K562 (cell line): Measurements from ENCODE around the gene TMEFF1. TPM values are rescaled to one million over a fixed set of nuclear protein-coding genes. Genes with fewer than 3 reads are reported as not detected.

Experiments
- ATAC-seq: fragments of 200-7000 bp; cut with Tn5 transposase; 3 replicates; pipeline ENCODE4 v1.9.1; 2020; ENCODE audit warnings: moderate library complexity
- BruUV-seq: library from RNA; stranded (reverse); fragments of 400-500 nt; replicated peaks from 2 replicates; lab custom pipeline; 2021; lab: Mats Ljungman, UMichigan
- CTCF ChIA-PET: fragments of 300-600 bp; formaldehyde crosslinking; extraction: SDS; loops from one replicate; lab custom pipeline; 2021; ENCODE audit warnings: low intra/inter-chr PET ratio; lab: Yijun Ruan, JAX
- POLR2A ChIA-PET: fragments of 300-600, 350-650 bp; sonication (Branson Sonifier 250); formaldehyde crosslinking; extraction: SDS; loops from one replicate; lab custom pipeline; 2021; ENCODE audit warnings: antibody characterized with exemption, inconsistent platforms; lab: Yijun Ruan, JAX
- DNase-seq, 4 experiments: peaks; one replicate each; pipeline versions ENCODE4 v3.0.0 to v3.0.0-alpha.2; 2011 to 2018; ENCODE audit warnings: low spot score in 3 of 4, mixed read lengths in 3 of 4; ENCODE audit errors: extremely low read depth in 1 of 4
- FAIRE-seq: peaks from 2 replicates; lab custom pipeline; 2011; peaks lifted over from hg19 to GRCh38; lab: Jason Lieb, UNC
- H2AFZ ChIP-seq: 2 replicates; pipeline ENCODE4 v1.6.0; 2011; ENCODE audit warnings: low read depth, low read length, control low read depth, inconsistent platforms
- H3K27ac ChIP-seq: fragments of 200-600 bp; 3 replicates; pipeline ENCODE4 v1.8.0; 2011; ENCODE audit warnings: low read depth, mild to moderate bottlenecking, control low read depth, inconsistent platforms, low read length, moderate library complexity, mixed read lengths; ENCODE audit errors: extremely low read depth
- H3K27me3 ChIP-seq, 2 experiments: fragments of 300-600 bp in 1 of 2; 2 replicates in 1 of 2; 3 replicates in 1 of 2; pipeline versions ENCODE4 v1.6.0 to v1.8.0; 2011; ENCODE audit warnings: inconsistent platforms in 2 of 2, low read length in 2 of 2, mild to moderate bottlenecking in 1 of 2, mixed read lengths in 1 of 2, moderate library complexity in 1 of 2; ENCODE audit not compliant: control insufficient read depth in 2 of 2, insufficient read depth in 2 of 2
- H3K36me3 ChIP-seq: fragments of 300-600 bp; 3 replicates; pipeline ENCODE4 v1.8.0; 2011; ENCODE audit warnings: mild to moderate bottlenecking, low read length, inconsistent platforms; ENCODE audit not compliant: control insufficient read depth, insufficient read depth
- H3K4me1 ChIP-seq, 2 experiments: fragments of 200-600 bp in 1 of 2; replicated peaks in 1 of 2; 2 replicates in 1 of 2; 3 replicates in 1 of 2; pipeline versions ENCODE4 v1.5.1 to v1.8.0; 2011; ENCODE audit warnings: inconsistent platforms in 2 of 2, low read length in 2 of 2, mild to moderate bottlenecking in 1 of 2, mixed read lengths in 1 of 2, moderate library complexity in 1 of 2; ENCODE audit not compliant: control insufficient read depth in 2 of 2, insufficient read depth in 2 of 2
- H3K4me2 ChIP-seq: 2 replicates; pipeline ENCODE4 v1.6.1; 2011; ENCODE audit warnings: low read length, control low read depth, inconsistent platforms, mixed read lengths; ENCODE audit not compliant: insufficient read depth
- H3K4me3 ChIP-seq: fragments of 200-600 bp; sonication (generic), shearing (Covaris generic); 2 replicates; pipeline ENCODE4 v1.5.1; 2016; ENCODE audit warnings: control low read depth, inconsistent platforms
- H3K79me2 ChIP-seq: fragments of 200-600 bp; 3 replicates; pipeline ENCODE4 v1.8.0; 2011; ENCODE audit warnings: low read length, inconsistent platforms; ENCODE audit not compliant: control insufficient read depth, insufficient read depth
- H3K9ac ChIP-seq, 2 experiments: 2 replicates each; pipeline versions ENCODE4 v1.6.0 to v1.6.1; 2011; ENCODE audit warnings: low read depth in 2 of 2, low read length in 2 of 2, control low read depth in 1 of 2, inconsistent platforms in 1 of 2, mild to moderate bottlenecking in 1 of 2, mixed read lengths in 1 of 2; ENCODE audit not compliant: insufficient read depth in 1 of 2
- H3K9me1 ChIP-seq: one replicate; pipeline ENCODE4 v1.6.0; 2011; ENCODE audit warnings: inconsistent platforms, mild to moderate bottlenecking, low read length, moderate library complexity; ENCODE audit not compliant: control insufficient read depth, insufficient read depth
- H3K9me3 ChIP-seq: replicated peaks from 2 replicates; pipeline ENCODE4 v1.5.1; 2011; ENCODE audit warnings: low read depth, low read length, inconsistent platforms; ENCODE audit not compliant: control insufficient read depth, insufficient read depth
- H4K20me1 ChIP-seq: replicated peaks from 2 replicates; pipeline ENCODE4 v1.6.1; 2011; ENCODE audit warnings: low read length, inconsistent platforms, mixed read lengths; ENCODE audit not compliant: control insufficient read depth, insufficient read depth
- C11orf30 ChIP-seq: fragments of 450-650 bp; IDR thresholded peaks from 2 replicates; pipeline ENCODE4 v1.6.1; 2016; ENCODE audit warnings: low read depth, mild to moderate bottlenecking
- CBFB ChIP-seq: sonication (generic); formaldehyde crosslinking; IDR thresholded peaks from 2 replicates; pipeline ENCODE4 v1.4.0; 2020; ENCODE audit warnings: mild to moderate bottlenecking, missing genetic modification reagents
- JUNB ChIP-seq: fragments of 450-650 bp; formaldehyde crosslinking; conservative IDR thresholded peaks from 2 replicates; pipeline ENCODE4 v1.4.0; 2020; ENCODE audit warnings: mild to moderate bottlenecking
- MAZ ChIP-seq, 2 experiments: fragments of 450-650 bp in 1 of 2; sonication (generic) in 1 of 2; formaldehyde crosslinking; IDR thresholded peaks in 1 of 2; conservative IDR thresholded peaks in 1 of 2; 2 replicates each; pipeline versions ENCODE4 v1.4.0 to v1.5.0; 2020; ENCODE audit warnings: mild to moderate bottlenecking in 1 of 2, missing genetic modification reagents in 1 of 2
- NCOA2 ChIP-seq, 2 experiments: fragments of 450-650 bp; IDR thresholded peaks; 2 replicates each; pipeline ENCODE4 v1.6.1; 2018; ENCODE audit warnings: mild to moderate bottlenecking in 2 of 2, moderate library complexity in 1 of 2; ENCODE audit not compliant: partially characterized antibody in 2 of 2
- RAD21 ChIP-seq, 2 experiments: fragments of 250-450 bp in 1 of 2; fragments of 450-650 bp in 1 of 2; sonication (Bioruptor Pico) in 1 of 2; formaldehyde crosslinking in 1 of 2; IDR thresholded peaks in 1 of 2; conservative IDR thresholded peaks in 1 of 2; 2 replicates each; pipeline versions ENCODE4 v1.4.0 to v1.8.0; 2020 to 2022; ENCODE audit warnings: mild to moderate bottlenecking in 2 of 2, moderate library complexity in 1 of 2
- SRSF3 ChIP-seq: fragments of 200-400 bp; formaldehyde crosslinking; IDR thresholded peaks from 2 replicates; pipeline ENCODE4 v1.6.1; 2016; ENCODE audit warnings: mild to moderate bottlenecking, low read length, moderate library complexity; ENCODE audit not compliant: insufficient read depth
- TAF15 ChIP-seq: fragments of 200-400 bp; formaldehyde crosslinking; IDR thresholded peaks from 2 replicates; pipeline ENCODE4 v1.6.1; 2017; ENCODE audit warnings: mild to moderate bottlenecking, low read depth, low read length, moderate library complexity
- ZNF184 ChIP-seq: sonication (generic); formaldehyde crosslinking; IDR thresholded peaks from 2 replicates; pipeline ENCODE4 v1.5.0; 2020; ENCODE audit warnings: missing genetic modification reagents
- ZNF316 ChIP-seq: fragments of 450-650 bp; IDR thresholded peaks from 2 replicates; pipeline ENCODE4 v1.6.1; 2016
- ZNF507 ChIP-seq: conservative IDR thresholded peaks from 2 replicates; pipeline ENCODE4 v1.6.1; 2017; ENCODE audit warnings: missing genetic modification characterization, missing compliant biosample characterization
- ZZZ3 ChIP-seq: fragments of 450-650 bp; IDR thresholded peaks from 2 replicates; pipeline ENCODE4 v1.6.1; 2016; ENCODE audit warnings: antibody characterized with exemption, mild to moderate bottlenecking, moderate library complexity
- WGBS: fragments of 100-300 bp; shearing (Covaris generic); methylation state at CpG from one replicate; pipeline ENCODE4 v1.1.6; 2016; ENCODE audit warnings: low coverage, mixed read lengths; ENCODE audit not compliant: insufficient coverage; ENCODE audit errors: missing lambda C conversion rate; 5-methylcytosine and 5-hydroxymethylcytosine counted together
- in situ Hi-C: fragments of 300-500 bp; cut with MboI; formaldehyde crosslinking; loops from 4 replicates; pipeline ENCODE4 v1.15.0; 2018; ENCODE audit warnings: inconsistent platforms, mixed read lengths
- intact Hi-C: fragments of 100-400 bp; cut with micrococcal nuclease; formaldehyde crosslinking; loops from 2 replicates; pipeline ENCODE4 v1.14.2; 2022
- polyA plus RNA-seq, 8 experiments: library from polyadenylated mRNA; depleted of rRNA in 4 of 8; stranded (reverse) in 5 of 8; unstranded in 3 of 8; fragments of >200 nt; fragmentation: Nextera tagmentation in 2 of 8; fragmentation: Illumina TruSeq in 1 of 8; extraction: Ambion mirVana in 2 of 8; extraction: Trizol in 1 of 8; gene quantifications; 2 replicates each; pipeline versions ENCODE4 v1.2.1 to v1.2.3, GENCODE V29; 2011 to 2014; ENCODE audit warnings: inconsistent platforms in 1 of 8, missing spikeins in 1 of 8
- total RNA-seq, 7 experiments: library from RNA; depleted of rRNA in 6 of 7; stranded (reverse); fragments of >200 nt in 6 of 7; fragmentation: Illumina TruSeq in 2 of 7; extraction: Trizol in 2 of 7; gene quantifications; 2 replicates each; pipeline versions ENCODE4 v1.2.1 to v1.2.3, GENCODE V29; 2011 to 2021; ENCODE audit warnings: low replicate concordance in 1 of 7
- TF ChIP-seq, protein P1 (sequence below), 3 experiments: IDR thresholded peaks in 2 of 3; conservative IDR thresholded peaks in 1 of 3; 2 replicates each; pipeline ENCODE4 v1.5.1; 2011 to 2012; ENCODE audit warnings: low read length in 3 of 3, mild to moderate bottlenecking in 3 of 3, control low read depth in 2 of 3, improper control_type of control experiment in 1 of 3, inconsistent platforms in 1 of 3, low read depth in 1 of 3, mixed read lengths in 1 of 3, moderate library complexity in 1 of 3; ENCODE audit not compliant: insufficient read depth in 2 of 3
- TF ChIP-seq, protein P2 (sequence below): fragments of 250-450 bp; sonication (Bioruptor Pico); IDR thresholded peaks from 2 replicates; pipeline ENCODE4 v1.8.0; 2021; ENCODE audit warnings: moderate library complexity, mild to moderate bottlenecking, inconsistent platforms
- TF ChIP-seq, protein P3 (sequence below): fragments of 250-450 bp; sonication (Bioruptor Pico); IDR thresholded peaks from 2 replicates; pipeline ENCODE4 v1.8.0; 2022; ENCODE audit warnings: moderate library complexity, mild to moderate bottlenecking, inconsistent platforms
- TF ChIP-seq, protein P4 (sequence below): sonication (generic); formaldehyde crosslinking; IDR thresholded peaks from 2 replicates; pipeline ENCODE4 v1.8.0; 2022; ENCODE audit warnings: mild to moderate bottlenecking, missing genetic modification reagents

The TMEFF1 gene
- total and polyA plus RNA-seq, 9 of the 15 experiments (the other 6 are each of a cell fraction or from before 2014, with no cell fraction given) = 0.07 to 1.1 (median 0.28) TPM; not detected in 2

DNA sequence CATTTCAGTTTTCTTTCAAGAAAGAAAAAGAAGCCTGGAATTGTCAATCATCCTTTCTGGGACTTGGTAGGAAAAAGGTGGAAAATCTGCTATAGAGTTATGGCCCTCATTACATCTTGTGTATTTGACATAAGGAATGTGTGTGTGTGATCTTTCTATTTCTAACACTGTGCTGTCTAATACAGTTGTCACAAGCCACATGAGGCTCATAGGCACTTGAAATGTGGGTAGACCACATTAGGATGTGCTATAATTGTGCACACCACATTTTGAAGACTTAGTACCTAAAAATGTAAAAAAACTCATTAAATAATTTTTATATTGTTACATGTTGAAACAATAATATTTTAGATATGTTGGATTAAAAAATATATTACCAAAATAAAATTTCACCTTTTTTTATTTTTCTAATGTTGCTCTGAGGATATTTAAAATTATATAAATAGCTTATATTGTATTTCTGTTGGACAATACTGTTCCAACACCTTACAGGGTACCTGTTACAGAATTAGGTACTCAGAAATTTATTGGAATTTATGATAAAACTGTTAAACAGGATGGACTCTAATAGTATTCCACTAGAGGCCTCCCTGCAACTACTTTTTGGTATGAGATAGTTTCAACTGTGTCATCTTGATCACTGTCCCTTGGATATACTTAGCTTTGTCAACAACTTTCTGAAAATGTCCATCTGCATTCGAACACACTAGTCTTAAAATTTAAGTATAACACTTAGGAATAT is 27.6 kb upstream of the TMEFF1 start:
- ChIA-PET POLR2A (no interaction called here), CTCF (no interaction called here)
- in situ Hi-C loops = no loop called here
- no peak overlapping the region for H3K27ac ChIP-seq
- H3K79me2 ChIP-seq = 0 out of 3 replicates have a peak, but pooled peaks cover 4% of the 10 kb centered on the region
- H3K4me1 ChIP-seq = no peaks in the 10 kb centered on the region
- no peaks in the 10 kb centered on the region for H4K20me1 ChIP-seq
- intact Hi-C loops = no loop called here
- no peaks in the 10 kb centered on the region for H3K9me1 ChIP-seq
- DNase-seq (no peak), ATAC-seq (peak; percentile 31; the same call in 1 of the 3 replicates), FAIRE-seq (no peak)
- H3K4me3 ChIP-seq = no peak overlapping the region
- no peak overlapping the region for H3K9ac ChIP-seq
- H3K4me2 ChIP-seq = no peak overlapping the region
- peaks cover 34% of the 10 kb centered on the region; the same call in 2 of the 3 replicates for H3K36me3 ChIP-seq
- BruUV-seq = no TSS peak
- WGBS = 63% methylated on average over 1 of the region's 1 CpG
- H3K9me3 ChIP-seq = no peaks in the 10 kb centered on the region
- H3K27me3 ChIP-seq = no peaks in the 10 kb centered on the region
- no peak overlapping the region for H2AFZ ChIP-seq
- TF ChIP-seq ZNF507 (no peak), RAD21 (CRISPR knock-in tag; conservative IDR thresholded peaks at IDR 0.05 in 1 of 2, IDR thresholded peaks at IDR 0.05 in 1 of 2) (peak in 1 of 2 experiments; percentile 35; a peak in 1 of 4 replicates), CBFB (no peak), MAZ (CRISPR knock-in tag; conservative IDR thresholded peaks at IDR 0.05 in 1 of 2, IDR thresholded peaks at IDR 0.05 in 1 of 2) (no peak), SRSF3 (no peak), C11orf30 (no peak), TAF15 (no peak), JUNB (no peak), ZZZ3 (no peak), ZNF316 (no peak), NCOA2 (IDR thresholded peaks at IDR 0.05; ENCODE audit: partially characterized antibody in 2 of 2) (no peak), ZNF184 (no peak)
- TF ChIP-seq, protein P1, sequence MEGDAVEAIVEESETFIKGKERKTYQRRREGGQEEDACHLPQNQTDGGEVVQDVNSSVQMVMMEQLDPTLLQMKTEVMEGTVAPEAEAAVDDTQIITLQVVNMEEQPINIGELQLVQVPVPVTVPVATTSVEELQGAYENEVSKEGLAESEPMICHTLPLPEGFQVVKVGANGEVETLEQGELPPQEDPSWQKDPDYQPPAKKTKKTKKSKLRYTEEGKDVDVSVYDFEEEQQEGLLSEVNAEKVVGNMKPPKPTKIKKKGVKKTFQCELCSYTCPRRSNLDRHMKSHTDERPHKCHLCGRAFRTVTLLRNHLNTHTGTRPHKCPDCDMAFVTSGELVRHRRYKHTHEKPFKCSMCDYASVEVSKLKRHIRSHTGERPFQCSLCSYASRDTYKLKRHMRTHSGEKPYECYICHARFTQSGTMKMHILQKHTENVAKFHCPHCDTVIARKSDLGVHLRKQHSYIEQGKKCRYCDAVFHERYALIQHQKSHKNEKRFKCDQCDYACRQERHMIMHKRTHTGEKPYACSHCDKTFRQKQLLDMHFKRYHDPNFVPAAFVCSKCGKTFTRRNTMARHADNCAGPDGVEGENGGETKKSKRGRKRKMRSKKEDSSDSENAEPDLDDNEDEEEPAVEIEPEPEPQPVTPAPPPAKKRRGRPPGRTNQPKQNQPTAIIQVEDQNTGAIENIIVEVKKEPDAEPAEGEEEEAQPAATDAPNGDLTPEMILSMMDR (IDR thresholded peaks at IDR 0.05 in 2 of 3, conservative IDR thresholded peaks at IDR 0.05 in 1 of 3; ENCODE audit: insufficient read depth in 2 of 3, low read depth in 1 of 3, low read length in 3 of 3) = peak in 1 of 3 experiments; percentile 16; a peak in 1 of 6 replicates
- TF ChIP-seq, protein P2, sequence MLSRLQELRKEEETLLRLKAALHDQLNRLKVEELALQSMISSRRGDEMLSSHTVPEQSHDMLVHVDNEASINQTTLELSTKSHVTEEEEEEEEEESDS (CRISPR knock-in tag) = no peak
- TF ChIP-seq, protein P3, sequence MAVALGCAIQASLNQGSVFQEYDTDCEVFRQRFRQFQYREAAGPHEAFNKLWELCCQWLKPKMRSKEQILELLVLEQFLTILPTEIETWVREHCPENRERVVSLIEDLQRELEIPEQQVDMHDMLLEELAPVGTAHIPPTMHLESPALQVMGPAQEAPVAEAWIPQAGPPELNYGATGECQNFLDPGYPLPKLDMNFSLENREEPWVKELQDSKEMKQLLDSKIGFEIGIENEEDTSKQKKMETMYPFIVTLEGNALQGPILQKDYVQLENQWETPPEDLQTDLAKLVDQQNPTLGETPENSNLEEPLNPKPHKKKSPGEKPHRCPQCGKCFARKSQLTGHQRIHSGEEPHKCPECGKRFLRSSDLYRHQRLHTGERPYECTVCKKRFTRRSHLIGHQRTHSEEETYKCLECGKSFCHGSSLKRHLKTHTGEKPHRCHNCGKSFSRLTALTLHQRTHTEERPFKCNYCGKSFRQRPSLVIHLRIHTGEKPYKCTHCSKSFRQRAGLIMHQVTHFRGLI = no peak
- TF ChIP-seq, protein P4, sequence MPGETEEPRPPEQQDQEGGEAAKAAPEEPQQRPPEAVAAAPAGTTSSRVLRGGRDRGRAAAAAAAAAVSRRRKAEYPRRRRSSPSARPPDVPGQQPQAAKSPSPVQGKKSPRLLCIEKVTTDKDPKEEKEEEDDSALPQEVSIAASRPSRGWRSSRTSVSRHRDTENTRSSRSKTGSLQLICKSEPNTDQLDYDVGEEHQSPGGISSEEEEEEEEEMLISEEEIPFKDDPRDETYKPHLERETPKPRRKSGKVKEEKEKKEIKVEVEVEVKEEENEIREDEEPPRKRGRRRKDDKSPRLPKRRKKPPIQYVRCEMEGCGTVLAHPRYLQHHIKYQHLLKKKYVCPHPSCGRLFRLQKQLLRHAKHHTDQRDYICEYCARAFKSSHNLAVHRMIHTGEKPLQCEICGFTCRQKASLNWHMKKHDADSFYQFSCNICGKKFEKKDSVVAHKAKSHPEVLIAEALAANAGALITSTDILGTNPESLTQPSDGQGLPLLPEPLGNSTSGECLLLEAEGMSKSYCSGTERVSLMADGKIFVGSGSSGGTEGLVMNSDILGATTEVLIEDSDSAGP (CRISPR knock-in tag) = no peak
